Activated CD8-positive, alpha-beta memory T cell treated with anti-CD3 and anti-CD28 coated beads for 48 hours (primary cell): ENCODE data around the gene FBXL16.
A peak's percentile ranks its signal among the peaks of the same experiment; 100 is the strongest.

Experiments
- DNase-seq, 3 experiments: peaks; one replicate each; pipeline ENCODE4 v3.0.0-alpha.2; 2020; ENCODE audit warnings: low read depth in 2 of 3, low spot score in 2 of 3

The FBXL16 gene

GRCh38 chr16:678209-678857, 27.3 kb downstream of the FBXL16 start:
- no peak for DNase-seq

GRCh38 chr16:677316-678190, 28.0 kb downstream of the FBXL16 start:
- no peak for DNase-seq

- no peak for DNase-seq
Measured at GRCh38 chr16:676913-677312, 28.7 kb downstream of the FBXL16 start.

- no peak for DNase-seq
Measured at GRCh38 chr16:676565-676902, 29.1 kb downstream of the FBXL16 start.

GRCh38 chr16:675884-676564, 29.6 kb downstream of the FBXL16 start:
- DNase-seq = no peak

- no peak for DNase-seq
Measured at GRCh38 chr16:674968-675883, 30.4 kb downstream of the FBXL16 start, which contains the start of gene RHBDL1. Gene RHBDL1 (plus strand): TSS chr16:675671. CDS start chr16:675791, 120 bp downstream.

GRCh38 chr16:674214-674881, 31.3 kb downstream of the FBXL16 start:
- DNase-seq = no peak

- no peak for DNase-seq
Measured at GRCh38 chr16:673399-673991, 32.1 kb downstream of the FBXL16 start.

GRCh38 chr16:672851-673250, 32.8 kb downstream of the FBXL16 start:
- DNase-seq = no peak

- DNase-seq = no peak
Measured at GRCh38 chr16:672371-672770, 33.2 kb downstream of the FBXL16 start.

GRCh38 chr16:671353-672131, 34.1 kb downstream of the FBXL16 start:
- DNase-seq = no peak

GRCh38 chr16:670485-671352, 34.9 kb downstream of the FBXL16 start:
- no peak for DNase-seq

- no peak for DNase-seq
Measured at GRCh38 chr16:669666-670065, 35.9 kb downstream of the FBXL16 start.

GRCh38 chr16:668519-669171, 37.0 kb downstream of the FBXL16 start:
- DNase-seq = no peak

GRCh38 chr16:667780-668518, 37.7 kb downstream of the FBXL16 start, which contains the start of gene RHOT2:
Gene RHOT2 (plus strand): TSS chr16:668132. CDS start chr16:668200, 68 bp downstream.
- peak; percentile 87 to 95 (median 92) for DNase-seq

GRCh38 chr16:667113-667779, 38.4 kb downstream of the FBXL16 start:
- no peak for DNase-seq
